Muscle layer of duodenum (tissue), 2 donors: Measurements from ENCODE around the gene TEAD1.

ENCODE experiments used
- H3K27ac ChIP-seq: one replicate; pipeline ENCODE4 v1.7.0; 2013; ENCODE audit warnings: mild to moderate bottlenecking, low read length
- H3K27me3 ChIP-seq: one replicate; pipeline ENCODE4 v1.7.0; 2013; ENCODE audit warnings: low read depth, mild to moderate bottlenecking, control low read depth, low read length
- H3K36me3 ChIP-seq, 2 donors: one replicate each; pipeline ENCODE4 v1.7.0; 2013; ENCODE audit warnings: low read length in 2 of 2, control low read depth in 1 of 2, mild to moderate bottlenecking in 1 of 2; ENCODE audit not compliant: insufficient read depth in 2 of 2, control insufficient read depth in 1 of 2
- H3K4me1 ChIP-seq, 2 donors: one replicate each; pipeline ENCODE4 v1.7.0; 2013; ENCODE audit warnings: low read length in 2 of 2, mild to moderate bottlenecking in 2 of 2, control low read depth in 1 of 2, moderate library complexity in 1 of 2; ENCODE audit not compliant: insufficient read depth in 2 of 2, control insufficient read depth in 1 of 2
- H3K4me3 ChIP-seq, 2 donors: one replicate each; pipeline ENCODE4 v1.7.0; 2013; ENCODE audit warnings: low read length in 2 of 2, low read depth in 1 of 2, mild to moderate bottlenecking in 1 of 2
- H3K9me3 ChIP-seq, 2 donors: one replicate each; pipeline ENCODE4 v1.7.0; 2013; ENCODE audit warnings: low read length in 2 of 2, control low read depth in 1 of 2, mild to moderate bottlenecking in 1 of 2; ENCODE audit not compliant: control insufficient read depth in 1 of 2
- donor health status: healthy.

Gene TEAD1

GRCh38 chr11:12924650-12925049, 250.4 kb downstream of the TEAD1 start:
- Histone ChIP-seq H3K4me3 (no peak overlapping the region), H3K36me3 (peaks cover 0 to 6% of the 10 kb centered on the region in 2 donors), H3K9me3 (no peaks in the 10 kb centered on the region), H3K4me1 (peaks cover 0 to 6% of the 10 kb centered on the region in 2 donors), H3K27ac (no peak overlapping the region), H3K27me3 (no peaks in the 10 kb centered on the region)

DNA sequence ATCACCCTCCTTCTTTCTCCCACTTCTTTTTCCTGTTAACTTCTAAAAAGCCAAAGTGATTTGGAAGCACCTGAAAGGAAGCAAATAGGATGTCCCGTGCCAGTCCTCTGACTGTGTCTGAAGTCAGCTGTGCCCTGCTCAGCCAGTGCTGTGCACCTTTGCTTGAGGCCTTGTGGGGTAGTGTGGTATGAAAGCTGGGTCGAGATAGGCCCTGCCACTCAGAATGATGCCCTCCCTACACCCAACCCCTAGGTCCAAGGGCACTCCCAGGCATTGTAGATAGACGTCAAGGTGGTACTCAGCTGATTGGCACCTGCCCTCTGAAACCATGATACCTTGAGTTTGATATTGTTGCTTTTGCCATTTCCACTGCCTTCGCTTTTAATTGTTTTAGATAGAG, 251.3 kb downstream of the TEAD1 start:
- Histone ChIP-seq H3K4me1 (peaks cover 0 to 6% of the 10 kb centered on the region in 2 donors), H3K27me3 (no peaks in the 10 kb centered on the region), H3K27ac (no peak overlapping the region), H3K9me3 (no peaks in the 10 kb centered on the region), H3K36me3 (peaks cover 0 to 10% of the 10 kb centered on the region in 2 donors), H3K4me3 (no peak overlapping the region)

GRCh38 chr11:12927221-12927620, 253.0 kb downstream of the TEAD1 start:
- Histone ChIP-seq H3K36me3 (peaks cover 0 to 13% of the 10 kb centered on the region in 2 donors), H3K4me1 (peaks cover 0 to 6% of the 10 kb centered on the region in 2 donors), H3K9me3 (no peaks in the 10 kb centered on the region), H3K27ac (no peak overlapping the region), H3K4me3 (no peak overlapping the region), H3K27me3 (no peaks in the 10 kb centered on the region)

DNA sequence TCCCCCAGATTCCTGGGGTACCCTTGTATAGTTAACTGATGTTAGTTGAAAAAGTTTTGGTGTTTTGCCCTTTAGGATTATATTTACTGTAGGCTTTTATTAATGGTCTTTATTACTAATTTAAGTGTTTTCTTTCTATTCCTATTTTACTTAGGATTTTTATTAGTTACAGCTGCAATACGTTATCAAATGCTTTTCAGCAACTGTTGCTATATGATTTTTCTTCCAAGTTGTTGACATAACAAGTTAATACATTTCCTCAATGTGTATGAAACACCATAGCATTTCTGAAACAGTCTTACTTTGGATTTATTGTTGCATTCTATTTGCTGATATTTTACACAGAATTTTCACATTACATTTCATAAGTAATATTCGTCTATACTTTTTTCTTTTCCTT, 253.7 kb downstream of the TEAD1 start:
- Histone ChIP-seq H3K9me3 (no peaks in the 10 kb centered on the region), H3K4me3 (no peak overlapping the region)

DNA sequence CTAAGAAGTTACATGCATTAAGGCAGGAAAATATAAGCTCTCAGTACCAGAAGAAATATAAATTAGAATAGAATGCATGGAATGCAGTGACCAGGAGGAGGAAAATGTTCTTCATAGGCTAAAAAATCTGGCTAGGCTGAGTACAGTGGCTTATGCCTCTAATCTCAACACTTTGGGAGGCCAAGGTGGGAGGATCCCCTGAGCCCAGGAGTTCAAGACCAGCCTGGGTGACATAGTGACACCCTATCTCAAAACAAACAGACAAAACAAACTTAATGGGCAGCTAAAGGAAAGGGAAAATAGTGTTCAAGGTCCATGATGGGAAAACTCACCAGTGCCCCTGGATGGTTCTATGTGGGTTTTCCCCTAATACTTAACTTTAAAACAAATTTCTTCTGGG, 256.6 kb downstream of the TEAD1 start:
- Histone ChIP-seq H3K27ac (no peak overlapping the region), H3K27me3 (no peaks in the 10 kb centered on the region), H3K9me3 (no peaks in the 10 kb centered on the region), H3K4me3 (no peak overlapping the region), H3K4me1 (no peaks in the 10 kb centered on the region), H3K36me3 (peaks cover 0 to 11% of the 10 kb centered on the region in 2 donors)

More for the DNA sequence above, 253.7 kb downstream of the TEAD1 start:
- Histone ChIP-seq H3K27me3 (no peaks in the 10 kb centered on the region), H3K36me3 (peaks cover 0 to 17% of the 10 kb centered on the region in 2 donors), H3K27ac (no peak overlapping the region), H3K4me1 (peaks cover 0 to 4% of the 10 kb centered on the region in 2 donors)

DNA sequence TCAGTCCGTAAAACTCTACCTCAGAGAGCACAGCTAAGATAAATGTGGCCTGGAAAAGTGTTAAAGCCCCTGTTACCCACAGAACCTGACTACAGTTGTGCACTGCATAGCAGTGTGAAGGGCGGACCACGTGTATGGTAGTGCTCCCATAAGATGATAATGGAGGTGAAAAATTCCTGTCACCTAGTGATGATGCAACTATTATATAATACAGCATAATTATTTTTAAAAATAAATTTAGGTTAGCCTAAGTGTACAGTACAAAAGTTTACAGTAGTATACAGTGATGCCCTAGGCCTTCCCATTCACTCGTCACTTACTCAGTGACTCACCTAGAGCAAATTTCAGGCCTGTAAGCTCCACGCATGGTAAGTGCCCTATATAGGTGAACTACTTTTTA, 258.3 kb downstream of the TEAD1 start:
- Histone ChIP-seq H3K36me3 (peaks cover 0 to 16% of the 10 kb centered on the region in 2 donors), H3K4me3 (no peak overlapping the region), H3K4me1 (no peaks in the 10 kb centered on the region), H3K9me3 (no peaks in the 10 kb centered on the region), H3K27ac (no peak overlapping the region), H3K27me3 (no peaks in the 10 kb centered on the region)

GRCh38 chr11:12936200-12936599, 262.0 kb downstream of the TEAD1 start:
- Histone ChIP-seq H3K27me3 (no peaks in the 10 kb centered on the region), H3K4me3 (no peak overlapping the region), H3K9me3 (no peaks in the 10 kb centered on the region), H3K4me1 (no peaks in the 10 kb centered on the region), H3K36me3 (peaks cover 16 to 40% of the 10 kb centered on the region in 2 donors), H3K27ac (no peak overlapping the region)

DNA sequence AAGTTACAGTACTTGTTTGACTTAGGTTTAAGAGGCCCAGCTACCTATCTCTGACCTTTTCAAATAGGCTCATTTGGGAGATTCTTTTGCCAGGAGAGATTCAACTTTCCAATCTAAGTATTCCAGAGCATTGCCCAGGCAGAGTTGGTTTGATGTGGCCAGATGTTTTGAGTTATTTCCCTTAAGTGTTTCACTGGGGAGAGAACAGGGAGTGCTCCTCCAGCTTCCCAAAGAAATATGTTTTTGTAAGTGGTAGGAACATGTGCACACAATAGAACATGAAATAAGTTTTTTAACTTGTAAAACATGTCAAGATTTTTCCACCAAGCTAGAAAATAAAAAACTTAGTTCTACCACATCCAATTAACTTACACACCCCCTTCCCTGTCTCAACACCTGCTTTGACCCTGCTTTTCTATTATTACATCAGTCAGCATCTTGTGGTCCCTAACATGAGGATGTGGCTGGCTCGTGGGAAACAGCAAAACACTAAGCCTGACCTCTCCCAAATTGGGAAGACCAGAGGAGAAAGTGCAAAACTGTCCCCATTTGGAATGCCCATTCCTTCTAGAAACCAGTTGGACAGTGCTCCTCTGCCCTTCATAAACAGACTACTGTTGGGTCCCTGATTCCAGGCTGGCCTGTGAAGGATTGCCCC, 264.5 kb downstream of the TEAD1 start:
- Histone ChIP-seq H3K27me3 (no peaks in the 10 kb centered on the region), H3K4me1 (no peaks in the 10 kb centered on the region), H3K36me3 (peaks cover 16 to 34% of the 10 kb centered on the region in 2 donors), H3K4me3 (no peak overlapping the region), H3K27ac (no peak overlapping the region), H3K9me3 (no peaks in the 10 kb centered on the region)

DNA sequence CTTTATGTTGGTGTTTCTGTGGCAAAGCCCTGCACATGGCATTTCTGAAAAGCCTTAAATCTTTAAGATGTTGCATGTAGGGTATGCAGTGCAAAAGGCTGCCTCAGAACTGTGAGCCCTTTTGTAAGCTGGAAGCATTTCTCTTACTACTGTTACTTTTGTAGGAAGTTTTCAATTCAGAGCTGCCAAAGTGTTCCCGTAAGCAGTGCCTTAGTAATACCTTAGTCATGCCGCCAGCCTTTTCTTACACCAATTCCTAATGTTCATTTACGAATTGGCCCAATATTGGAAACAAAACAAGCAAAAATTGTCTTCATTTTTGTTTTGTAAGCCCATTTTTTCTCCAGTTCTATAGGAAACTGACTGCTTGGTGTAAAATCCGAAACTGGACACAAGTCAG, 267.4 kb downstream of the TEAD1 start:
- Histone ChIP-seq H3K36me3 (peaks cover 16 to 34% of the 10 kb centered on the region in 2 donors), H3K4me3 (no peak overlapping the region), H3K4me1 (no peaks in the 10 kb centered on the region), H3K27ac (no peak overlapping the region), H3K27me3 (no peaks in the 10 kb centered on the region), H3K9me3 (peaks cover 0 to 4% of the 10 kb centered on the region in 2 donors)

- Histone ChIP-seq H3K27ac (no peak overlapping the region), H3K4me1 (no peaks in the 10 kb centered on the region), H3K4me3 (no peak overlapping the region), H3K27me3 (no peaks in the 10 kb centered on the region), H3K9me3 (peaks cover 0 to 4% of the 10 kb centered on the region in 2 donors), H3K36me3 (peaks cover 16 to 32% of the 10 kb centered on the region in 2 donors)
Measured at GRCh38 chr11:12942157-12942556, 267.9 kb downstream of the TEAD1 start.

DNA sequence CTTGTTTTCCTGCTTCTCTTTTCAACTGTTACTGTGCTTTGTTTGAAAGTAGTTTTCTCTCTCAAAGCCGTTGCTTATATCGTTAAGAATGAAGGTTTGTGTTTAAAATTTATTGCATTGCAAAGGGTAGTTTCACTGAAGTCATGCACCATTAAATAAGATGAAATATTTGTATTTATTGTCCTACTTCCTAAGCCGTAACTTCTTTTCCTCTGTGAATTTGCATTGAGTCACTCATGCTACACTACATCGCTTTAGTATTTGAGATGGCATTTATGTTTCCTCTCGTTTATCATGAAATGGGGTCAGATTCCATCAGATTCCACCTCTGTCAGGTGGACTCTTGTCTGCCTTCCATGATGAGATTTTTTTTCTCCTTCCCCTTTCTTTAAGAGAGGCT, 269.1 kb downstream of the TEAD1 start:
- H3K9me3 ChIP-seq = peaks cover 0 to 4% of the 10 kb centered on the region in 2 donors
- H3K4me3 ChIP-seq = no peak overlapping the region
- no peak overlapping the region for H3K27ac ChIP-seq
- no peaks in the 10 kb centered on the region for H3K27me3 ChIP-seq
- peaks cover 16 to 25% of the 10 kb centered on the region in 2 donors for H3K36me3 ChIP-seq
- H3K4me1 ChIP-seq = no peaks in the 10 kb centered on the region

GRCh38 chr11:12944889-12945288, 270.7 kb downstream of the TEAD1 start:
- Histone ChIP-seq H3K27ac (no peak overlapping the region), H3K27me3 (no peaks in the 10 kb centered on the region), H3K4me3 (no peak overlapping the region), H3K4me1 (no peaks in the 10 kb centered on the region), H3K9me3 (peaks cover 0 to 4% of the 10 kb centered on the region in 2 donors), H3K36me3 (peaks cover 8 to 11% of the 10 kb centered on the region in 2 donors)
